H1 (cell line): ENCODE data around the gene EPHA5.

Source experiments
- CBX8 ChIP-seq: fragments of 300-800, 300-1000 bp; sonication (generic); IDR thresholded peaks from 2 replicates; pipeline ENCODE4 v1.7.1; 2016; ENCODE audit warnings: low read depth, low read length, borderline replicate concordance
- EZH2 ChIP-seq: fragments of 200-600 bp; sonication (generic); IDR thresholded peaks from 2 replicates; pipeline ENCODE4 v1.7.1; 2012; ENCODE audit warnings: low read depth, mild to moderate bottlenecking, moderate library complexity, low read length, inconsistent platforms; ENCODE audit not compliant: severe bottlenecking
- HDAC6 ChIP-seq: IDR thresholded peaks from one replicate; pipeline ENCODE4 v1.7.1; 2012; ENCODE audit warnings: low read depth, mild to moderate bottlenecking, inconsistent platforms, low read length, moderate library complexity
- POLR2A ChIP-seq, 2 experiments: IDR thresholded peaks; 1 replicate in 1 of 2; 2 replicates in 1 of 2; pipeline ENCODE4 v1.6.1; 2011; ENCODE audit warnings: low read depth in 2 of 2, low read length in 2 of 2, mild to moderate bottlenecking in 2 of 2; ENCODE audit errors: control extremely low read depth in 1 of 2
- POLR2AphosphoS5 ChIP-seq: IDR thresholded peaks from 2 replicates; pipeline ENCODE4 v1.6.1; 2011; ENCODE audit warnings: low read depth, low read length
- TF ChIP-seq, protein P1 (sequence below), 3 experiments: IDR thresholded peaks; 1 replicate in 2 of 3; 2 replicates in 1 of 3; pipeline versions ENCODE4 v1.5.1 to v1.6.1; 2011; ENCODE audit warnings: low read length in 3 of 3, mild to moderate bottlenecking in 3 of 3, inconsistent platforms in 2 of 3, low read depth in 1 of 3, moderate library complexity in 1 of 3; ENCODE audit not compliant: insufficient read depth in 1 of 3; ENCODE audit errors: control extremely low read depth in 1 of 3

- TF ChIP-seq, protein P1, sequence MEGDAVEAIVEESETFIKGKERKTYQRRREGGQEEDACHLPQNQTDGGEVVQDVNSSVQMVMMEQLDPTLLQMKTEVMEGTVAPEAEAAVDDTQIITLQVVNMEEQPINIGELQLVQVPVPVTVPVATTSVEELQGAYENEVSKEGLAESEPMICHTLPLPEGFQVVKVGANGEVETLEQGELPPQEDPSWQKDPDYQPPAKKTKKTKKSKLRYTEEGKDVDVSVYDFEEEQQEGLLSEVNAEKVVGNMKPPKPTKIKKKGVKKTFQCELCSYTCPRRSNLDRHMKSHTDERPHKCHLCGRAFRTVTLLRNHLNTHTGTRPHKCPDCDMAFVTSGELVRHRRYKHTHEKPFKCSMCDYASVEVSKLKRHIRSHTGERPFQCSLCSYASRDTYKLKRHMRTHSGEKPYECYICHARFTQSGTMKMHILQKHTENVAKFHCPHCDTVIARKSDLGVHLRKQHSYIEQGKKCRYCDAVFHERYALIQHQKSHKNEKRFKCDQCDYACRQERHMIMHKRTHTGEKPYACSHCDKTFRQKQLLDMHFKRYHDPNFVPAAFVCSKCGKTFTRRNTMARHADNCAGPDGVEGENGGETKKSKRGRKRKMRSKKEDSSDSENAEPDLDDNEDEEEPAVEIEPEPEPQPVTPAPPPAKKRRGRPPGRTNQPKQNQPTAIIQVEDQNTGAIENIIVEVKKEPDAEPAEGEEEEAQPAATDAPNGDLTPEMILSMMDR (IDR thresholded peaks at IDR 0.05; ENCODE audit: control extremely low read depth in 1 of 3, insufficient read depth in 1 of 3, low read depth in 1 of 3, low read length in 3 of 3): no peak
- TF ChIP-seq EZH2: no peak
- no peak for TF ChIP-seq CBX8
- TF ChIP-seq HDAC6: no peak
- TF ChIP-seq POLR2A (IDR thresholded peaks at IDR 0.05; ENCODE audit: control extremely low read depth in 1 of 2, low read depth in 2 of 2, low read length in 2 of 2): no peak
- TF ChIP-seq POLR2AphosphoS5: no peak
Observed at GRCh38 chr4:65661471-65661870, 8.8 kb downstream of the EPHA5 start.
